Neural cell (in vitro differentiated cells): ENCODE results near the gene TFAM. TPM values are rescaled to one million over a fixed set of nuclear protein-coding genes. Genes with fewer than 3 reads are reported as not detected.

Experiments used
- H2AFZ ChIP-seq: fragments of 200-600, 300-800 bp; sonication (generic), shearing (Covaris generic); 2 replicates; pipeline ENCODE4 v1.6.0; 2014; ENCODE audit warnings: low read depth, mild to moderate bottlenecking, antibody characterized with exemption, low read length, moderate library complexity
- H3F3A ChIP-seq: fragments of 200-600 bp; shearing (Covaris generic); 2 replicates; pipeline ENCODE4 v1.6.1; 2016; ENCODE audit warnings: mild to moderate bottlenecking, moderate library complexity, mixed read lengths, antibody characterized with exemption, low read length; ENCODE audit not compliant: insufficient read depth, poor library complexity, severe bottlenecking
- H3K27ac ChIP-seq: fragments of 200-600, 300-800 bp; sonication (generic), shearing (Covaris generic); 2 replicates; pipeline ENCODE4 v1.5.1; 2014; ENCODE audit warnings: mild to moderate bottlenecking, low read length, moderate library complexity
- H3K27me3 ChIP-seq: fragments of 300-800, 200-600 bp; sonication (generic), shearing (Covaris generic); 2 replicates; pipeline ENCODE4 v1.6.0; 2014; ENCODE audit warnings: mild to moderate bottlenecking, low read depth, low read length, moderate library complexity; ENCODE audit not compliant: insufficient read depth
- H3K36me3 ChIP-seq: fragments of 300-800, 200-600 bp; sonication (generic), shearing (Covaris generic); 2 replicates; pipeline ENCODE4 v1.5.1; 2014; ENCODE audit warnings: mild to moderate bottlenecking, antibody characterized with exemption, low read length, moderate library complexity; ENCODE audit not compliant: insufficient read depth
- H3K4me2 ChIP-seq: fragments of 300-800, 200-600 bp; sonication (generic), shearing (Covaris generic); 2 replicates; pipeline ENCODE4 v1.6.0; 2014; ENCODE audit warnings: mild to moderate bottlenecking, low read length
- H3K4me3 ChIP-seq: fragments of 300-800, 200-600 bp; sonication (generic), shearing (Covaris generic); 2 replicates; pipeline ENCODE4 v1.5.1; 2014; ENCODE audit warnings: mild to moderate bottlenecking, low read length, moderate library complexity
- H3K79me2 ChIP-seq: fragments of 200-600 bp; shearing (Covaris generic); replicated peaks from 2 replicates; pipeline ENCODE4 v1.6.0; 2014; ENCODE audit warnings: mild to moderate bottlenecking, low read length, moderate library complexity; ENCODE audit not compliant: insufficient read depth
- H3K9ac ChIP-seq: fragments of 300-800, 200-600 bp; sonication (generic), shearing (Covaris generic); 2 replicates; pipeline ENCODE4 v1.6.1; 2016; ENCODE audit warnings: mild to moderate bottlenecking, low read length, mixed read lengths
- H3K9me2 ChIP-seq: fragments of 200-600 bp; shearing (Covaris generic); 2 replicates; pipeline ENCODE4 v1.6.1; 2016; ENCODE audit warnings: mild to moderate bottlenecking, low read length, mixed read lengths; ENCODE audit not compliant: insufficient read depth
- H3K9me3 ChIP-seq: fragments of 200-600, 300-800 bp; sonication (generic), shearing (Covaris generic); 2 replicates; pipeline ENCODE4 v1.6.1; 2016; ENCODE audit warnings: mild to moderate bottlenecking, mixed run types, low read length, moderate library complexity, mixed read lengths
- H4K20me1 ChIP-seq: fragments of 200-600 bp; shearing (Covaris generic); 2 replicates; pipeline ENCODE4 v1.6.1; 2016; ENCODE audit warnings: mild to moderate bottlenecking, mixed run types; ENCODE audit not compliant: insufficient read depth
- CTCF ChIP-seq: fragments of 450-650 bp; IDR thresholded peaks from 2 replicates; pipeline ENCODE4 v1.5.1; 2014; ENCODE audit warnings: antibody characterized with exemption, mild to moderate bottlenecking, moderate library complexity; ENCODE audit not compliant: poor library complexity, severe bottlenecking
- EP300 ChIP-seq: fragments of 450-650 bp; conservative IDR thresholded peaks from 2 replicates; pipeline ENCODE4 v1.6.1; 2014; ENCODE audit warnings: antibody characterized with exemption, mild to moderate bottlenecking, moderate library complexity; ENCODE audit not compliant: poor library complexity, severe bottlenecking
- EZH2 ChIP-seq: fragments of 200-600, 300-800 bp; shearing (Covaris generic), sonication (generic); IDR thresholded peaks from 2 replicates; pipeline ENCODE4 v1.6.1; 2014; ENCODE audit warnings: antibody characterized with exemption, low read length, borderline replicate concordance, mild to moderate bottlenecking; ENCODE audit not compliant: insufficient read depth, poor library complexity, severe bottlenecking
- MXI1 ChIP-seq: fragments of 450-650 bp; conservative IDR thresholded peaks from 2 replicates; pipeline ENCODE4 v1.6.1; 2014; ENCODE audit warnings: antibody characterized with exemption, mild to moderate bottlenecking; ENCODE audit not compliant: poor library complexity, severe bottlenecking
- POLR2AphosphoS5 ChIP-seq: IDR thresholded peaks from 2 replicates; pipeline ENCODE4 v1.6.1; 2012
- RAD21 ChIP-seq: fragments of 450-650 bp; conservative IDR thresholded peaks from 2 replicates; pipeline ENCODE4 v1.6.1; 2014; ENCODE audit warnings: antibody characterized with exemption, mild to moderate bottlenecking, moderate library complexity
- REST ChIP-seq: IDR thresholded peaks from 2 replicates; pipeline ENCODE4 v1.6.1; 2012; ENCODE audit warnings: borderline replicate concordance
- SMC3 ChIP-seq: fragments of 450-650 bp; conservative IDR thresholded peaks from 2 replicates; pipeline ENCODE4 v1.6.1; 2014; ENCODE audit warnings: antibody characterized with exemption, mild to moderate bottlenecking, moderate library complexity; ENCODE audit not compliant: poor library complexity
- TAF1 ChIP-seq: IDR thresholded peaks from 2 replicates; pipeline ENCODE4 v1.6.1; 2012; ENCODE audit warnings: low read depth
- polyA plus RNA-seq: library from polyadenylated mRNA; depleted of rRNA; stranded (reverse); fragments of >200 nt; gene quantifications from 2 replicates; pipeline ENCODE4 v1.2.3, GENCODE V29; 2014

The TFAM gene
- polyA plus RNA-seq, 1 donor from 2014 or later: 27.2 TPM

- no peaks in the 10 kb centered on the region for H3K9me2 ChIP-seq
- H4K20me1 ChIP-seq: no peaks in the 10 kb centered on the region
- H3K36me3 ChIP-seq: no peaks in the 10 kb centered on the region
- no peaks in the 10 kb centered on the region for H3K9me3 ChIP-seq
- H3K27me3 ChIP-seq: no peaks in the 10 kb centered on the region
- H3K79me2 ChIP-seq: peaks cover 23% of the 10 kb centered on the region
- TF ChIP-seq EP300 (no peak), SMC3 (no peak), TAF1 (no peak), MXI1 (no peak), EZH2 (no peak), POLR2AphosphoS5 (no peak), REST (no peak), RAD21 (no peak), CTCF (no peak)
- H2AFZ ChIP-seq: no peak overlapping the region
- H3K27ac ChIP-seq: no peak overlapping the region
- no peak overlapping the region for H3K9ac ChIP-seq
- no peaks in the 10 kb centered on the region for H3F3A ChIP-seq
- H3K4me3 ChIP-seq: no peak overlapping the region
- H3K4me2 ChIP-seq: no peak overlapping the region
Observed at GRCh38 chr10:58358314-58358933, 26.8 kb upstream of the TFAM start.

- Histone ChIP-seq H3K27ac (no peak overlapping the region), H3F3A (no peaks in the 10 kb centered on the region), H3K4me2 (no peak overlapping the region), H3K9me3 (no peaks in the 10 kb centered on the region), H3K36me3 (no peaks in the 10 kb centered on the region), H3K9me2 (no peaks in the 10 kb centered on the region), H4K20me1 (no peaks in the 10 kb centered on the region), H3K4me3 (no peak overlapping the region), H3K27me3 (no peaks in the 10 kb centered on the region), H2AFZ (no peak overlapping the region), H3K79me2 (peaks cover 22% of the 10 kb centered on the region), H3K9ac (no peak overlapping the region)
- TF ChIP-seq CTCF (no peak), POLR2AphosphoS5 (no peak), TAF1 (no peak), EP300 (no peak), EZH2 (no peak), REST (no peak), SMC3 (no peak), RAD21 (no peak), MXI1 (no peak)
Observed at GRCh38 chr10:58358947-58359346, 26.3 kb upstream of the TFAM start.
